ENCODE data around the gene SLC37A3.
"Not testable (repeated sequence)": the region's sequence is repeated elsewhere in the genome, so short reads cannot be mapped to it uniquely, and the experiment has no call there.

Gene SLC37A3, protein sequence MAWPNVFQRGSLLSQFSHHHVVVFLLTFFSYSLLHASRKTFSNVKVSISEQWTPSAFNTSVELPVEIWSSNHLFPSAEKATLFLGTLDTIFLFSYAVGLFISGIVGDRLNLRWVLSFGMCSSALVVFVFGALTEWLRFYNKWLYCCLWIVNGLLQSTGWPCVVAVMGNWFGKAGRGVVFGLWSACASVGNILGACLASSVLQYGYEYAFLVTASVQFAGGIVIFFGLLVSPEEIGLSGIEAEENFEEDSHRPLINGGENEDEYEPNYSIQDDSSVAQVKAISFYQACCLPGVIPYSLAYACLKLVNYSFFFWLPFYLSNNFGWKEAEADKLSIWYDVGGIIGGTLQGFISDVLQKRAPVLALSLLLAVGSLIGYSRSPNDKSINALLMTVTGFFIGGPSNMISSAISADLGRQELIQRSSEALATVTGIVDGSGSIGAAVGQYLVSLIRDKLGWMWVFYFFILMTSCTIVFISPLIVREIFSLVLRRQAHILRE

DNA sequence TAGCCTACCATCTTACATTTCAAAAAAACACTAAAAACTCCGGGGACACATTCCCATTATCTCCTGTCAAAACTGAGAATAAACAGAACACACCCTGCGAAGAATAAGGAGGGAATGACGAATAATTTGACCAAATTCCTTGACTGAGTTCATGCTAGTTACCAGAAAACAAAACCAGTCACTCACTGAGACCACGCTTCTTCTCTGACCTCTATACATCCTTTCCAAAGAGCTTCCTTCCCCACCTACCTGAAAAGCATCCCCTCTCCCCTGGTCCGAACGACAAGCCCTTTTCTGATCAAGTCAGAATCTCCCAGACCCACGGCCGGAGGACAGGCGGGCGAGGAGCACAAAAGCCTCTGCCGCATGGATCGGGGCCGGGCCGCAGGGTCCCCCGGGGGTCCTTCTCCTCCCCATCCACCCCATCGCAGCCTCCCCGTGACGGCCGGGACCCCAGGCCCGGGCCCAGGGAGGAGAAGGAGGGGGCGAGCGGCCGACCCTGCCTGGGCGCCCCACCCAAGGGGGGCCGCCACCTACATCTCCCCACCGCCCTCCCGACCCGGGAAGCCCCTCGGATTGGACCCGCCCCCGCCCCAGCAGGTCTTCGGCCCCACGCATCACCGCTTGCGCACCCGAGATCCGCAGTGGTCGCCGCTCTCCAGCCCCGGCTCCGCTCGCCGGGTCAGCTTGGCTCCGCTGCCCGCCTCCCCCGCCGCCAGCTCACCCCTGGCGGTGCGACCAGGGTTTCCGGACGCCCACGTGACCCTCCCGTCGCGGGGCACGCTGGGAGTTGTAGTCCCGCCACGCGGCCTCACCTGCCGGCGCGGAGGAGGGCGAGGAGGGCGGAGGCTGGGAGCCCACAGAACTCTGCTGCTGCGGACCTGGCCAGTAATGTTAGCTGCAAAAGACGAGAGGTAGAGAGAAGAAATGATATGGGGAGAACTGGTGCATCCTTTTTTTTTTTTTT lies at the start of gene SLC37A3:
TSS of gene SLC37A3 (minus strand) at position 747 of the 967 bp plus-strand sequence. CDS start 16,004 bp downstream, outside the sequence.
- DNase-seq (ENCODE audit: low read depth in 1 of 2, low spot score in 1 of 2), result peak; percentile 74 to 77

DNA sequence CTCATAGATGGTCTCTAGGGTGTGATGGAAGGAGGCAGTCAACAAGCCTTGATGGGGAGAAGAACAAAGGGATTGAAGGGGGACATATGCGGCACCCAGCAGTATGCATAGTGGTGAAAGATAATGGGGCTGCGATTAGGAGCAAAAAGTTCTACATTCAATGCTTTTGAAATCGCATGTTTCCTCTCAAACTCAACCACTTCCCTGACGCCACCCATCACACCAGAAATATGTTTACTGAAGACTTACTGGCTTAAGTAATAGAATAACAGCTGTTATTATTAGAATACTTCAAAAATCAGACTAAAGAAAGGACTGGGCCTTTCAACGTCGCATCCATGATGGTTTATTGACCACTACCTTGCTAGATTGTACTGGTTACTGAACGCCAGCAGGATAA lies 49.5 kb upstream of the SLC37A3 start:
- no peak for DNase-seq (ENCODE audit: low read depth in 1 of 2, low spot score in 1 of 2)

DNA sequence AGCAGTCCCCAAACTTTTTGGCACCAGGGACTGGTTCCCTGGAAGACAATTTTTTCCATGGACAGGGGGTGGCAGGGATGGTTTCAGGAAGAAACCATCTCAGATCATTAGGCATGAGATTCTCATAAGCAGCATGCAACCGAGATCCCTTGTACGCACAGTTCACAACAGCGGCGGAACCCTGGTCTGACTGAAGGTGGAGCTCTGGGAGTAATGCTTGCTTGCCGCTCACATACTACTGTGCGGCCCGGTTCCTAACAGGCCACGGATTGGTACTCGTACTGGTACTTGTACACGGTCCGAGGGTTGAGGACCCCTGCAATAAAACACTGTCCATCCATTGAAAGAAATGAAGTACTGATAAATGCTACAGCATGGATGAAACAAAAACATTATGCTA lies 48.1 kb upstream of the SLC37A3 start:
- DNase-seq (ENCODE audit: low read depth in 1 of 2, low spot score in 1 of 2), result no peak

DNA sequence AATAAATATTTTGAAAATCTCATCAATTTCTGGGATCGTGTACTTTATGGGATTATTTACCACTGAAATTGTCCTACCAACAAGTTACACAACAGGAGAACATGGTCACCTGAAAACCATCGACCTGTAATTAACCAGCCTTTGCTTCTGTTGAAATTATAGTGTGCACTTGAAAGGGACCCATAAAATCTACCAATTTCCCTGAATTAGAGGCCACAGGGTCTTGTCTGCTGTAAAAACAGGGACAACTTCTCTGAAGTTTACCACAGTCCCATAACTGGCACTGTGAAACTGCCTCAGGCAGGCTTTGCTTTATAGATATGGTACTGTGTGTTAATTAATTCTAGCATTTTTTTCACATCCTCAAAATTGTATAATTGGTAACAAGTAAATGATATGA lies 43.2 kb upstream of the SLC37A3 start:
- no peak for DNase-seq (ENCODE audit: low read depth in 1 of 2, low spot score in 1 of 2)

DNA sequence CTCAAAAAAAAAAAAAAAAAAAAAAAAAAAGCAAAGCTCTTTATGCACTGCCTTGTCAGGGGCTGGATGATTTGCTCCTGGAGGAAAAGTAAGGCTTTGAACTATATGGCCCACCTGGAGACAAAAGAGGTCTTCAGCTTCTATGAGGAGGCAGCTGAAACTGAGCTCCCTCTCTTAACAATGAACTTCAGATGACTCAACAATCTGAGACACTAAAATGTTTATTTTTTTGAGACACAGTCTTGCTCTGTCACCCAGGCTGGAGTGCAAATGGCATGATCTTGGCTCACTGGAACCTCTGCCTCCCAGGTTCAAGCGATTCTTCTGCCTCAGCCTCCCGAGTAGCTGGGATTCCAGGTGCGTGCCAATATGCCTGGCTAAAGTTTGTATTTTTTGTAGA lies 42.3 kb upstream of the SLC37A3 start:
- DNase-seq (ENCODE audit: low read depth in 1 of 2, low spot score in 1 of 2), result no peak

DNA sequence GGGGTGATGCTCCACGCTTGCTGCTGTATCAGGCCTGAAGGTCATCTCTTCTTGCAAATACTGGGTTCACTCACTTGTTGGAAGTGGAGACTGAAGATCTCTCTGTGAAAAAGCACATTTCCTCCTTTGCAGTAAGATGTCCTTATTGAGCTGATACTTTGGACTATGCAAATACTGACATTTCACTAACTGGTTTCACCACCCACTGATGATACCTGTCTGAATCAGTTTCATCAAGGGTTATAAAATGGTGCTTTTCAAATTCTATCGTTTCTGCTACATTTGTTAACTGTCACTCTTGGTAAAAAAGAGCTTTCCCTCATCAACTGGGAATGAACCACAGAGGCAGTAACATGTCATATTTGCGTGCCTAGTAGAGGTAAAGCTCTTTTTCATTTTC lies 41.0 kb upstream of the SLC37A3 start:
- DNase-seq (ENCODE audit: low read depth in 1 of 2, low spot score in 1 of 2), result no peak

DNA sequence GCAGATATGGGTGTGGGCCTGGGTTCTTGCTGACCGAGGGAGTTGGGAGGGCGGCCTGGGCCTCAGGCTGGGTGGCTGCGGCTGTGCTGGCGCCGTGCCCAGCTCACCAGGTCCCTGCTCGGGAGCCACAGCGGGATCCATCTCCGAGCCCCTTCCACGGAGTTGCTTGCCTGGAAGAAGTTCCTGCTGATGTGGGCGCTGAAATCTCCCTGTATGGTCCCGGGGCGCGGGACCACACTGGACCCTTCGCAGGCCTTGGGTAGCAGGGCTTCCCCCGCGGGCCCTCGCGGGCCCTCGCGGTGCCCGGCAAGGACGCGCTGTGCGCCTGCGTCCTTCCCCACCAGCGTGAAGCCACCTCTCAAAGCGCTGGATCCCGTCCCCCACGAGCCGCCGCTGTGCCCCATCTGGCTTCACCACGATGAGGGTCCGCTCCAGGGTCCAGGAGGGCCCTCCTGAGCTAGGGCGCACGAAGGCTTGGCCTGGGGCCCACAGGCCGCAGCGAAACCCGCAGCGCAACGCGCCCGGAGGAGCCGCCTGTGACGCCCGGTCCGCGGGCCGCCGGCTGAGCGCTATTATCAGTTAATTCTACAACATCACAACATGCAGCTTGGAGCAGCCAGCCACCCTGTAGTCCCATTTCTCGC lies 37.0 kb upstream of the SLC37A3 start:
- no peak for DNase-seq (ENCODE audit: low read depth in 1 of 2, low spot score in 1 of 2)

DNA sequence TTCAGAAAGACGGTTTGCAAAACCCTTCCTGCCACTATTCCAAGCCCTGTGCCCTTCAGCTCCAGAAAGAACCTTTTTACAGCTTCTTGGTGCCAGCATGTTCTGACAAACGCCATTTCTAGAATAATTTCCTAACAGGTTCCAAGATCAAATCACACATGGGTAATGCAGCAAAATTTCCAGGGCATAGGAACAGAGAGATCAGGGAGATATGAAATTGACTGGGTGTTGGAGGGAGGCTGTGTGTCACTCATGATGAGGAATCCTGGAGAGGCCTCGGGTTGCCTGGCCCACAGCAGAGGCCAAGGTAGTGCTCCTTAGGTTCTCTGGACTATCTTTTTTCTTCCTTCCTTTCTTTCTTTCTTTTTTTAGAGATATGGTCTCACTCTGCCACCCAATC lies 35.1 kb upstream of the SLC37A3 start:
- DNase-seq (ENCODE audit: low read depth in 1 of 2, low spot score in 1 of 2), result no peak

DNA sequence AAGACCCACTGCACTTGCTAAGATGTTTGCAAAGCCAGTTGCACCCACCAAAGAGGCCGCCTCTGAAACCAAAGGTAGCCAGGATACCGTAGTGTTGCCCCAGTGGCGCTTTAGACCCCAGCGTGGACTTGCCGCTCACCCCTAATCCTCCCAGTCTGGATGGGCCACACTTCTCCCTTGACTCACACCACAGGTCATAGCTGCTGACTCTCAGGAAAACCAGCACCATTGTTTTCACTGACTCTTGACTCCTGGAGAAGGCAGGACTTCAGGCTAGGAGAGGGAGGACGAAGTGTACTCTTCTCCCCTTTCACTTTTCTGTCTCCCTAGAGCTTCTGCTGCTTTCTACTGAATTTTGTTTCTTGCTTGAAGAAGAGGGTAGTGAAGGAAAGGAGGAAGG lies 27.8 kb upstream of the SLC37A3 start:
- DNase-seq (ENCODE audit: low read depth in 1 of 2, low spot score in 1 of 2), result no peak

DNA sequence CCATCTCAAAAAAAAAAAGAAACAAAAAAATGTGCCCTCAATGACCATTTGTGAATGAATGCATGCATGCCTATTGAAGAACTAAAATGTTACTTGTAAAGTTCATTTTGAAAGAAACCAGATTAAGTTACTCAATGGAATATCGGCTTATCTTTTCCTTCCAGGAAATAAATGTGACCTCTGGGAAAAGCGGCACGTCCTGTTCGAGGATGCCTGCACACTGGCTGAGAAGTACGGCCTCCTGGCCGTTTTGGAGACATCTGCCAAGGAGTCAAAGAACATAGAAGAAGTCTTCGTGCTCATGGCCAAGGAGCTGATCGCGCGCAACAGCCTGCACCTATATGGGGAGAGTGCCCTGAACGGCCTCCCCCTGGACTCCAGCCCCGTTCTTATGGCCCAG lies 27.4 kb upstream of the SLC37A3 start:
- DNase-seq (ENCODE audit: low read depth in 1 of 2, low spot score in 1 of 2), result no peak

DNA sequence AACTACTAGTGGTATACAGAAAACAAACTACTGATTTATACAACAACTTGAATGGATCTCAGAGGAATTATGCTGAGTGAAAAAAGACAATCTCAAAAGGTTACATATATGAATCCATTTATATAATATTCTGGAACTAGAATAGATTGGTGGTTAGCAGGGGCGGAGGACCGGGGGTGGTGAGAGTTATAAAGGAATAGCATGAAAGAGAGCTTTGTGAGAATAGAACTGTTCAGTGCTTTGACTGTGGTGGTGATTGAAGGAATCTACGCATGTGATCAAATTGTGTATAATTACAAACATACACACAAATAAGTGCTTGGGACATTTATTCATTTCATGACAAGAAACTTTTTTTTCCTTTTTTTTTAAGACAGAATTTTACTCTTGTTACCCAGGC lies 25.2 kb upstream of the SLC37A3 start:
- no peak for DNase-seq (ENCODE audit: low read depth in 1 of 2, low spot score in 1 of 2)

DNA sequence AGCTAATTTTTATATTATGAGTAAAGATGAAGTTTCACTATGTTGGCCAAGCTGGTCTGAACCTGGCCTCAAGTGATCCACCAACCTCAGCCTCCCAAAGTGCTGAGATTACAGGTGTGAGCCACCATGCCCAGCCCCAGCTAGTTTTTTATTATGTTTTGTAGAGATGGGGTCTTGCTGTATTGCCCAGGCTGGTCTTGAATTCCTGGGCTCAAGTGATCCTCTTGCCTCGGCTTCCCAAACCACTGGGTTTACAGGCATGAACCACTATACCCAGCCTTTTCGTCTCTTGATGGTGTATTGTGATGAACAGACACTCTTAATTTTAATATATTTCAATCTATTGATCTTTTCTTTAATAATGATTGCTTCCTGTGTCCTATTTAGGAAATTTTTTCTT lies 23.2 kb upstream of the SLC37A3 start:
- DNase-seq (ENCODE audit: low read depth in 1 of 2, low spot score in 1 of 2), result no peak

DNA sequence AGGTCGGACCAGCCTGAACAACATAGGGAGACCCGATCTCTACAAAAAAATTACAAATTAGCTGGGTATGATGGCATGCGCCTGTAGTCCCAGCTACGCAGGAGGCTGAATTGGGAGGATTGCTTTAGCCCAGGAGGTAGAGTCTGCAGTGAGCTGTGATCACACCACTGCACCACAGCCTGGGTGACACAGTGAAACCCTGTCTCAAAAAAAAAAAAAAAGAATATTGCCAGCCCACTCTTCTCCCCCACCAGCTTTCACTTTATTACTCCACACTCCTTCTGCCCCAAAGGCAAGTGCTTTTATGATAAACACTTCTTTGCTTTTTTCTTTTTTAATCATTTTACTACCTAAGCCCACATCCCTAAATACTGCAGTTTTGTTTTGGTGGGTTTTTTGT lies 20.3 kb upstream of the SLC37A3 start:
- DNase-seq (ENCODE audit: low read depth in 1 of 2, low spot score in 1 of 2), result no peak

DNA sequence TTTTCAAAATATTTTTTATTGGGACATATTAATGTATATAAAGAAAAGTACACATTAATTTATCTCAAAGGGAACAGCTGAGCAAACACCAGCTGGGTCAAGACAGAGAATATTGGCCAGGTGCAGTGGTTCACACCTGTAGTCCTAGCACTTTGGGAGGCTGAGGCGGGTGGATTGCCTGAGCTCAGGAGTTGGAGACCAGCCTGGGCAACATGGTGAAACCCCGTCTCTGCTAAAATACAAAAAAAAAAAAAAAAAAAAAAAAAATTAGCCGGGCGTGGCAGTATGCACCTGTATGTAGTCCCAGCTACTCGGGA lies 19.8 kb upstream of the SLC37A3 start:
- not testable (repeated sequence) for DNase-seq (ENCODE audit: low read depth in 1 of 2, low spot score in 1 of 2)

DNA sequence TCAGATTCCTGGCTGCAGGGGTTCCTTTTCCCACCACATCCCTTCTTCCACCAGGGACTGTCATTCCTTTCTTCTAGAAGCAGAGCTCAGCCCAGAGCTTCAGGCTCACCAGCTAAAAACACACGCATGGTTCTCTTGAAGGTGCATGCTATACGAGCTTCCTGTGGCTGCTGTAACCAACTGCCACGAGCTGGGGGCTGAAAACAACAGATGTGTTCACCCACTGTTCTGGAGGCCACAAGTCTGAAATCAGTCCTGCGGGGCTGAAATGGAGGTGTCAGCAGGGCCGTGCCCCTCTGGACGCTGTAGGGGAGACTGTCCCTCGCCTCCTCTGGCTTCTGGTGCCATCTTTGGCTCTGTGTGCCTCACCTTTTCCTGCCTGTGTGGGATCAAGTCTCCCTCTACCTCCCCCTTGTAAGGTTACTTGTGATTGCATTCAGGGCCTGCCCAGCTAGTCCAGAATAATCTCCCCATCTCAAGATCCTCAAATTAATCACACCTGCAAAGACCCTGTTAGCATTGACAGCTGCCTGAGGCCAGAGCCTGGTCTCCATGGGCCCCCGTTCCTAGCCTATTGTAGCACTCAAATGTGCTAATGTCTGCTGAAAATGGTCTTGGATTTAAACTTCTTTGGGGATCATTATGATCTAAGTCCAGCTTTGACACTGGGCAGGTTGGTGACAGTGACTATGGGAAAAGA lies 19.3 kb upstream of the SLC37A3 start:
- no peak for DNase-seq (ENCODE audit: low read depth in 1 of 2, low spot score in 1 of 2)

DNA sequence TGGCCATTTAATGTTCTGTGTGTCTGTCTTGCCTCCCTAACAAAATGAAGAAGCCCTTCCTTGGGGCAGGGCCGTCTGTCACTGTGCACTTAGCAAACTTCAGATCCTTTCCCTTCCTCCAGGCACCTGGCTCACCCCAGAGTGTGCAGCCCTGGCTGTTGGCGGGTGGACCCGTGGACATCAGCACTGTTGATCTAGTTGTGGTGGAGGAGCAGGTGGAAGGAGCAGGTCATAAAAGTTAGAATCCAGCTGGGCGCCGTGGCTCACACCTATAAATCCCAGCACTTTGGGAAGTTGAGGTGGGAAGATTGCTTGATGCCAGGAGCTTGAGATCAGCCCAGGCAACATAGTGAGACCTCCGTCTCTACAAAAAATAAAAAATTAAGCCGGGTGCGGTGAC lies 18.2 kb upstream of the SLC37A3 start:
- no peak for DNase-seq (ENCODE audit: low read depth in 1 of 2, low spot score in 1 of 2)

DNA sequence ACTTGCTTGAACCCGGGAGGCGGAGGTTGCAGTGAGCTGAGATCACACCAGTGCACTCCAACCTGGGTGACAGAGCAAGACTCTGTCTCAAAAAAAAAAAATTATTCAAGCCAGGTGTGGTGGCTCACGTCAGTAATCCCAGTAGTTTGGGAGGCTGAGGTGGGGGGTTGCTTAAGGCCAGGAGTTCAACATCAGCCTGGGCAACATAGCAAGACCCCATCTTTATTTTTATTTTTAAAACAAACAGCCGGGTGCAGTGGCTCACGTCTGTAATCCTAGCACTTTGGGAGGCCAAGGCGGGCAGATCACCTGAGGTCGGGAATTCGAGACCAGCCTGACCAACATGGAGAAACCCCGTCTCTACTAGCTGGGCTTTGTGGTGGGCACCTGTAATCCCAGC lies 17.5 kb upstream of the SLC37A3 start:
- not testable (repeated sequence) for DNase-seq (ENCODE audit: low read depth in 1 of 2, low spot score in 1 of 2)

DNA sequence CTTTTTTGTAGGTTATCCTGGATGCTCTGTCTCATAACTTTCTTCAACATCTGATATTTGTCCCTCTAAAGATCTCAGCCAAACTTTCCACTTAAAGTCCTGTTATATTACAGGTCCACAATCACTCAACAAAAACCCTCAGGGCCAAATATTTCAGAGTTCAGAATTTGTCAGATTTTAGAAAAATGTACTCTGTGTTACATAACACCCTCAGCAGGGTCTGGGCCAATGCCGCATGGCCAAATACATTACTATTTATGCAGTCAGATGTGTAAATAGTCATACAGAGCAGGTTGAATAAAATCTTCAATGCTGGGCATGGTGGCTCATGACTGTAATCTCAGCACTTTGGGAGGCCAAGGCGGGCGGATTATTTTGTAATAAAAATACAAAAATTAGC lies 17.0 kb upstream of the SLC37A3 start:
- no peak for DNase-seq (ENCODE audit: low read depth in 1 of 2, low spot score in 1 of 2)

DNA sequence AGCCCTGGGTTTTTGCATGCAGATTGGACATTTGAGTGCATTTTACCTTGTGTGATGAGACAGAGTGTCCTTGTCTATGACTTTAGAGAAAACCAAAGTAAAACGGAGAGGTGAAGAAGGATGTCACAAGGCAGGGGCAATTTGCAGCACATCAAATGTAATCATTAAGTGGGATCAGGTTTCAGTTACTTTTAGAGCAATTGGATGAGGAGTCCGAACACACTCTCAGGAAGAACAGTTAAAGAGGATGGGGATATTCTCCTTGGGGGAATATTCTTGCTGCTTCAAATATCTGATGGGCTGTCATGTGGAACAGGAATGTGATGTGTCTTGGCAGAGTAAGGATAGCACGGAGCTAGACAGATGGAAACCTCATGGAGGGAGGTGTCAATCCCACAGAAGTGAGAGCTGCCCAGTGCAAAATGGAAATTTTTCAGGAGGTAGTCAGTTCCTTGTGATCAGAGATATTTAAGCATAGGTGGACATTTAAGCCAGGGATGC lies 6.3 kb upstream of the SLC37A3 start:
- DNase-seq (ENCODE audit: low read depth in 1 of 2, low spot score in 1 of 2), result no peak

DNA sequence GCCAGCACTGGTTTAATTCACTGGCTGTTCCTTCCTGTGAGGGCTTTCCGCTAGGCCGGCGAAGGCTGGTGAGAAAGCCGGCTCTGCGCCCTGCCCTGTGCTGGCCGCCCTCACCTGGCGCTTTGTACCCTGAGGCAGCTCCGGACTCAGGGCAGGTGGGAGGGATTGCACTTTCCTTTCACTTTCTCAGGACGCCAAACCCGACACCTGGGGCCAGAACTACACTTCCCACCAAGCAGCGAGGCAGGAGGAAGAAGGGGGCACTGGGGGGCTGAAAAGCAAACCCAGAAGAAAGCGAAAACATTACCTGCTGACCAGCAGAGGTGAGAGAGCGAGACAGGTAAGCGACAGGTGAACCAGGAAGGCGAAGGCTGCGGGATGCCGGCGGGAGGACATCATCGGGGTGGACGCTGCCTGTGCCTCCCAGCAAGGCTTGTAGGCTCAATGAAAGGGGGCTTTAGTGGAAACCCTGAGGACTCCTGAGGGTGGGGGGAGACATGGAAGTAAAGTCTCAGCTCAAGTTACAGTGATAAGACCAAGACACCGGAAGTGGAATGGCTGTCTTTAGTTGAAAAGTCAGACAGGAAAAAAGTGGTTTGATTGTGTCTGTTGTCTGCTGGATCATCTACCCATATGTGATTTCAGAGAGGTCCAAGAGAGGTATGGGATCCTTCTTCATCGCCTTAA lies 5.7 kb upstream of the SLC37A3 start, which contains the start of gene RAB19:
TSS of gene RAB19 (plus strand) at position 181 of the 687 bp plus-strand sequence. CDS start 3,589 bp downstream, outside the sequence.
- DNase-seq (ENCODE audit: low read depth in 1 of 2, low spot score in 1 of 2), result peak; percentile 9 to 10
